ENCODE data around the gene COL27A1. TPM values are rescaled to one million over a fixed set of nuclear protein-coding genes. Genes with fewer than 3 reads are reported as not detected.

Gene COL27A1
- total and polyA plus RNA-seq, 9 of the 15 experiments (the other 6 are each of a cell fraction or from before 2014, with no cell fraction given), result 0.07 TPM; not detected in 8

DNA sequence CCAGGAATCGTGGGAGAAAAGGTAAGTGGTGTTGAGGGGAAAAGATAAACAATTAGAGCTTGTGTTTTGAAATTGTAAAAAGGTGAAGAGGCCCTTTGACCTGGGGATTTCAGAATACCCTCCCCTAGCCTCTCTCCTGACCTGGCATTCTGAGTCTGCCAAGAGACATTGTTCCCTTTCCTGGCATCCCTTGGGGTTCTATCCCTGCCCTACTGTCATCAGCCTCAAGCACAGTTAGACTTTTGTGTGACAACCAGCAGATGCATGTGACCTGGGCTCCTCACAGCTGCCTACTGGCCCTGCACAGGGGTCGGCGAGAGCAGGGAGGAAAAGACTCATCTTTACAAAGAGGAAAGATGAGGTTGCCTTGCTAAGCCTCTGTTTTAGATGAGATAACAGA lies 95.3 kb downstream of the COL27A1 start (continued):
- TF ChIP-seq RFX7 (CRISPR knock-in tag; IDR thresholded peaks at IDR 0.05), result no peak
- no peak for TF ChIP-seq WHSC1 (IDR thresholded peaks at IDR 0.05; ENCODE audit: low read length)
- no peak for TF ChIP-seq NFRKB (IDR thresholded peaks at IDR 0.05; ENCODE audit: low read depth)
- TF ChIP-seq, protein P1, sequence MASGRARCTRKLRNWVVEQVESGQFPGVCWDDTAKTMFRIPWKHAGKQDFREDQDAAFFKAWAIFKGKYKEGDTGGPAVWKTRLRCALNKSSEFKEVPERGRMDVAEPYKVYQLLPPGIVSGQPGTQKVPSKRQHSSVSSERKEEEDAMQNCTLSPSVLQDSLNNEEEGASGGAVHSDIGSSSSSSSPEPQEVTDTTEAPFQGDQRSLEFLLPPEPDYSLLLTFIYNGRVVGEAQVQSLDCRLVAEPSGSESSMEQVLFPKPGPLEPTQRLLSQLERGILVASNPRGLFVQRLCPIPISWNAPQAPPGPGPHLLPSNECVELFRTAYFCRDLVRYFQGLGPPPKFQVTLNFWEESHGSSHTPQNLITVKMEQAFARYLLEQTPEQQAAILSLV (tag; IDR thresholded peaks at IDR 0.05), result no peak
- TF ChIP-seq, protein P2, sequence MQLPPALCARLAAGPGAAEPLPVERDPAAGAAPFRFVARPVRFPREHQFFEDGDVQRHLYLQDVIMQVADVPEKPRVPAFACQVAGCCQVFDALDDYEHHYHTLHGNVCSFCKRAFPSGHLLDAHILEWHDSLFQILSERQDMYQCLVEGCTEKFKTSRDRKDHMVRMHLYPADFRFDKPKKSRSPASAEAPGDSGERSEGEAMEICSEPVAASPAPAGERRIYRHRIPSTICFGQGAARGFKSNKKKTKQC (CRISPR knock-in tag; IDR thresholded peaks at IDR 0.05), result no peak
- no peak for TF ChIP-seq NFATC3 (IDR thresholded peaks at IDR 0.05)
- TF ChIP-seq, protein P3, sequence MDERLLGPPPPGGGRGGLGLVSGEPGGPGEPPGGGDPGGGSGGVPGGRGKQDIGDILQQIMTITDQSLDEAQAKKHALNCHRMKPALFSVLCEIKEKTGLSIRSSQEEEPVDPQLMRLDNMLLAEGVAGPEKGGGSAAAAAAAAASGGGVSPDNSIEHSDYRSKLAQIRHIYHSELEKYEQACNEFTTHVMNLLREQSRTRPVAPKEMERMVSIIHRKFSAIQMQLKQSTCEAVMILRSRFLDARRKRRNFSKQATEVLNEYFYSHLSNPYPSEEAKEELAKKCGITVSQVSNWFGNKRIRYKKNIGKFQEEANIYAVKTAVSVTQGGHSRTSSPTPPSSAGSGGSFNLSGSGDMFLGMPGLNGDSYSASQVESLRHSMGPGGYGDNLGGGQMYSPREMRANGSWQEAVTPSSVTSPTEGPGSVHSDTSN (CRISPR knock-in tag; IDR thresholded peaks at IDR 0.05; ENCODE audit: low read depth), result no peak
- TF ChIP-seq, protein P3 (tag; conservative IDR thresholded peaks at IDR 0.05; ENCODE audit: low read depth), result no peak
- TF ChIP-seq POLR2AphosphoS5 (IDR thresholded peaks at IDR 0.05; ENCODE audit: control insufficient read depth, insufficient read depth, low read depth, low read length), result no peak
- TF ChIP-seq, protein P4, sequence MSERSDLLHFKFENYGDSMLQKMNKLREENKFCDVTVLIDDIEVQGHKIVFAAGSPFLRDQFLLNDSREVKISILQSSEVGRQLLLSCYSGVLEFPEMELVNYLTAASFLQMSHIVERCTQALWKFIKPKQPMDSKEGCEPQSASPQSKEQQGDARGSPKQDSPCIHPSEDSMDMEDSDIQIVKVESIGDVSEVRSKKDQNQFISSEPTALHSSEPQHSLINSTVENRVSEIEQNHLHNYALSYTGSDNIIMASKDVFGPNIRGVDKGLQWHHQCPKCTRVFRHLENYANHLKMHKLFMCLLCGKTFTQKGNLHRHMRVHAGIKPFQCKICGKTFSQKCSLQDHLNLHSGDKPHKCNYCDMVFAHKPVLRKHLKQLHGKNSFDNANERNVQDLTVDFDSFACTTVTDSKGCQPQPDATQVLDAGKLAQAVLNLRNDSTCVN (CRISPR knock-in tag; IDR thresholded peaks at IDR 0.05), result no peak
- TF ChIP-seq ZC3H8 (IDR thresholded peaks at IDR 0.05), result no peak
- no peak for TF ChIP-seq RBBP5 (IDR thresholded peaks at IDR 0.05; ENCODE audit: borderline replicate concordance, insufficient read depth, low read length, poor library complexity, severe bottlenecking)
- no peak for TF ChIP-seq ZBTB7A (IDR thresholded peaks at IDR 0.05; ENCODE audit: borderline replicate concordance, control insufficient read depth, low read depth, low read length)
- TF ChIP-seq CREBBP (IDR thresholded peaks at IDR 0.05; ENCODE audit: low read depth, low read length), result no peak

Data from K562 (cell line).